Stimulated activated CD4-positive, alpha-beta T cell treated with anti-CD3 and anti-CD28 coated beads, TNF-alpha, amount 100 ng/mL, for 4 hours (primary cell): Measurements from ENCODE around the gene TPBGL.

Source experiments
- DNase-seq, 3 experiments: peaks; one replicate each; pipeline ENCODE4 v3.0.0-alpha.2; 2020; ENCODE audit warnings: low read depth in 3 of 3

The TPBGL gene, protein sequence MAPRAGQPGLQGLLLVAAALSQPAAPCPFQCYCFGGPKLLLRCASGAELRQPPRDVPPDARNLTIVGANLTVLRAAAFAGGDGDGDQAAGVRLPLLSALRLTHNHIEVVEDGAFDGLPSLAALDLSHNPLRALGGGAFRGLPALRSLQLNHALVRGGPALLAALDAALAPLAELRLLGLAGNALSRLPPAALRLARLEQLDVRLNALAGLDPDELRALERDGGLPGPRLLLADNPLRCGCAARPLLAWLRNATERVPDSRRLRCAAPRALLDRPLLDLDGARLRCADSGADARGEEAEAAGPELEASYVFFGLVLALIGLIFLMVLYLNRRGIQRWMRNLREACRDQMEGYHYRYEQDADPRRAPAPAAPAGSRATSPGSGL

DNA sequence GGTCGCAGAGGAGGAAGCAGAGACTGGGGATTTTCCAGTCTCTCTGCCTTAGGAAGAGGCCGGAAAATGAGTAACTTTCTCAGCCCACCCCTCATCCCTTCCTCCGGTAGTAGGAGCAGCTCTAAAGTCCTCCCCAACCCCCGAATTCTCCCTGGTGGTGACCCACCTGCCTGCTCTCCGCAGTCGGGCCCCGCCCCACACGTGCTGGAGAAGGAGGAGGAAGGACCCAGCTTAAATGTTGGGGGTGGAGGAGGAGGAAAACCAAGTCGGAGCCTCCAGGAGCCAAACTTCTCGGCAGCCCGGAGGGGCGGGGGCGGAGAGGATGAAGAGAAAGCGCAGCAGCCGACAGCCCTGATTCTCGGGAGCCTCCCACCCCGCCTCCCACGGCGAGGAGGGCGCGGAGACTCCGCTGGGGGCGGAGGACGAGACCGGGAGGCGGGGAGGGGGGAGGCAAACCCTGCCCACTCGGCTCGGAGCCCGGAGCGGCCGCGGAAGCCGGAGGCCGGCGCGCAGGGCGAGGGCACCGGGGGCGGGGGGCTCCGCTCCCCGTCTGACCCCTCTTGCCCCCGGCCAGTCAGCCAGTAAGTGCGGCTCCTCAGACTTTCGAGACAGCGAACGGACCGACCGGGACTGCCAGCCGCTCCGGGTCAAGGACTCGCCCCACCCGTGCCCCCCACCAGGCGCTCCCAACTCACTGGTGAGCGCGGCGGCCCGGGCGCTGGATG is at the start of gene TPBGL:
Gene TPBGL, plus strand, starts transcription at position 464 of the 725 bp plus-strand sequence. CDS start 276 bp downstream, outside the sequence.
- DNase-seq = peak in 2 of 3 experiments; percentile 23 to 42

DNA sequence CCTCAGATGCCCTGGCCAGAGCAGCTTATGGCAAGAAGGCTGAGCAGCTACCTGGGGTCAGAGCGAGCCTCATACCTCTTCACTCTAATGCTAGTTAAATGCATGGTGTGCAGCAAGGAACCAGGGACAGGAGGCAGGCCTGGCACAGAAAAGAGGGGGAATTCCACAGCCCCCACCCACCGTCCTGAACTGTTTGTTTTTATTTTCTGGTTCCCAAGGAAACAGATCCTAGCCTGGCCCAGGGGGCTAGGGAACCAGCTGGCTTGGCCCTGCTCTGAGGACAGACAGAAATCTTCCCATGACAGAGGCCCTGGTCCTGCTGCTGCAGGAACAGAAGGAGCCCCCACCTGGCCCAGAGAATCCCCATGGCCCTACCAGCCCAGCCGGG is 49.2 kb upstream of the TPBGL start:
- no peak for DNase-seq

DNA sequence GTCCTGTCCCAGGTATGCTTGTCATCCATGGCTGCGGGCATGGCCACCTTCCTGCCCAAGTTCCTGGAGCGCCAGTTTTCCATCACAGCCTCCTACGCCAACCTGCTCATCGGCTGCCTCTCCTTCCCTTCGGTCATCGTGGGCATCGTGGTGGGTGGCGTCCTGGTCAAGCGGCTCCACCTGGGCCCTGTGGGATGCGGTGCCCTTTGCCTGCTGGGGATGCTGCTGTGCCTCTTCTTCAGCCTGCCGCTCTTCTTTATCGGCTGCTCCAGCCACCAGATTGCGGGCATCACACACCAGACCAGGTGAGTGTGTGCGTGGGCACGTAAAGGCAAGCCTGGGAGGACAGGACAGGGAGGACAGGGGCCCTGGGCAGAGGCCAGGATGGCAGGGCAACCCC is 47.3 kb upstream of the TPBGL start:
- no peak for DNase-seq

DNA sequence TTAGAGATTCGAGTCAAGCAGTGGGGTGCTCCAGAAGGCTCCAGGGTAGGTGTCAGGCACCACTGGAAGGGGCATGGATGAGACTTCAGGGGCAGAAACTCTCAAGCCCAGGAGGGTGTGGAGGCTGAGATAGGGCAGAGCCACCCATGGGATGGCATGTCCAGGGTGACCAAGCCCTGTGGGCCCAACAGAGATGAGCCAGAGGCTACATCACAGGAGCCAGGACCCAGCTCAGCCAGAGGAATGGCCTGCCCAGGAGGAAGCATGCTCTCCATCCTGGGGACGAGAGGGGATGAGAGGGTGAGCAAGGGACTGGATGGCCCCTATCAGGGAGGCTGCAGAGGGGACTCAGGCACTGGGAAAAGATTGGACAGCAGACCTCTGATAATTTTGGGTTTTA is 46.9 kb upstream of the TPBGL start:
- DNase-seq = no peak

DNA sequence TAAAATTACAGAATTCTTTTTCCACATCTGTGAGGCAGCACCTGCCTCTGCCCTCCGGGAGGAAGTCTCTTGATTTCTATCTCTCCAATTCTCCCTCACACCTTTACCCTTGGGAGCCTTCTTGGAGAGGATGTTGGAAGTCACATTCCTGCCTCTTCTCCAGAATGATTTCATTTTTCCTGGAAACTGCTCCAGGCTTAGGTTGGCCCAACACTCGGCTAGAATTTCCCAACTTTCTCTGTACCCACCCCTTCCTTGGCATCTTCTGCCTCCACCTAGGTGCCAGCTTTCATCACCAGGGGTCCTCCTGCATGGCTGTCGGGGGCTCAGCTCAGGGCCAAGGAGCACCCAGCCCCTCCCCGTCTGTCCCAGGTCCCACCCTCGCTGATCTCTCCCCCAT is 46.4 kb upstream of the TPBGL start:
- no peak for DNase-seq

DNA sequence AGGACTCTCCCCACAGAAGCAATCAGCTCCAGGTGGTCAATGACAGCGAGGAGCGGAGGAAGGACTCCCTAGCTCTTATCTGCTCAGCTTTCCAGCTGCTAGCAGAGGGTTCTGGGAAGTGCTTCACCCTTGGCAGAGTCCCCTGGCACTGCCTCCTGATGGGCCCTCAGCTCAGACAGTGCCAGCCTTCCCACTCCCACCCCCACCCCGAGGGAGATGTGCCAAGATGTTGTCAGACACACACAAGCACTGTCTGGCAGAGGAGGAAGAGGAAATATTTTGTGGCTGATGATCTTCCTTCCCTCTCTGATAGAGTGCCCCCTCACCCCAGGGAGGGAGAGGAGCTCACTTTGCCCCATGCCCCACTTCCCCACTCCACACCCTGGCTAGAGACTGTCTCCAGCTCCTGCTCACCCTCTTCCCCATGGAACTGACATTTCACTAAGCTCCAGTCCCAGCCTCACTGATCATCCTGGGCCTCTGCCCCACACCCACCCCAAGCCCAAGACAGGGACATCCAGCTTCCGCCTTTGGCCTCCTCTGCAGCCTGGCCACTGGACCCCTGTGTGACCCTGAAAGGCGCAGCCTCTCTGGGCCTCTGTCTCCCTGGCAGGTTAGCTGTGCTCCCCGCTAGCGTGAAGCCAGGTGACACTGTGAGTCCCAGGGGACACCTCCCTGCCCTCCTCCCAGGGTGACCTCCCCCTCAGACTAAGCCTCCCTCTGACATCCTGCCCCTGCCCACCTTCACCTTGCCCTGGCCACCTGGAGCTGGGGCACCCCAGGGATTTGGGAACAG is 45.2 kb upstream of the TPBGL start:
- no peak for DNase-seq

DNA sequence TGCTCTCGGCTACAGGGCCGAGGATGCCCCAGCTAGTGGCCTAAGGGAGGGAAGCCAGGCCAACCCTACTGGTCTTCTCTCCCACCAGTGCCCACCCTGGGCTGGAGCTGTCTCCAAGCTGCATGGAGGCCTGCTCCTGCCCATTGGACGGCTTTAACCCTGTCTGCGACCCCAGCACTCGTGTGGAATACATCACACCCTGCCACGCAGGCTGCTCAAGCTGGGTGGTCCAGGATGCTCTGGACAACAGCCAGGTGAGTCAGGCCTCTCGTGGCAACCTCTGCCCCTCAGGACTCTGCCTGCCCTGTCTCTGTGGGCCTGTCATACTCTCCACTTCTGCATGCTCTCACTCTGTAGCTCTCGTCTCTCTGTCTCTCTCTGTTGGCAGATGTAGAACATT is 44.1 kb upstream of the TPBGL start:
- DNase-seq = no peak

DNA sequence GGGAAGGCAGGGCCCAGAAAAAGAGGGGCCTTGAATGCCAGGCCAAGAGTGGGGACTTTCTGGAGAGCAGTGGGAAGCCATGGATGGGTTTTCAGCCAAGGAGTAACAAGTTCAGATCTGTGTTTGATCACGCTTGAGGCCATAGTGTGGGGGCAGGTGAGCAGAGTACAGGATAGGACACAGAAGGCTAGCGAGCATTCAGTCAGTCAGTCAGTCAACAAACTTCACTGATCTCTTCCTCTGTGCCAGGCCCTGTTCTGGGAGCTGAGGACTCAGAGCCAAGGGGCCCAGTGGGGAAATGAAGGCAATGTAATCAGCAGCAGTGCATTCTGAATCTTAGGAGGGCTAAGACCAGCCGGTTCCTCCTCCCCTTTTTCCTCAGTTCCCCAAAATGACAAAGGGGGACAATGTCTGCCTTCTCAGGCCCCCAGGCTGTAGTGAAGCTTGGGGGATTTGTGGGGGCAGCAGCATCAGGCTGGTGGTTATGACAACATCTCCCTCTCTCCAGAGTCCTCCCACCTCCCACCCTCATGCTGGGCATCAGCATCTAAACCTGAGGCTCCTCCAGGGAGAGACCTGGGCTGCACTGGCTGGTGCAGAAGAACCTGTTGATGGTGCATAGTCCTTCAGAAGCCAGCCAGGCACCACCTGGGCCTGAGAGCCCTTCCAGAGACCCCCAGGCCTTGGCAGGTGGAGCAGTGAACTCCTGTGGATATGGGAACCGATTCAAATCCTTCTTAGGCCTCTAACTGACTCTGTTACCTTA is 42.9 kb upstream of the TPBGL start:
- DNase-seq = no peak

DNA sequence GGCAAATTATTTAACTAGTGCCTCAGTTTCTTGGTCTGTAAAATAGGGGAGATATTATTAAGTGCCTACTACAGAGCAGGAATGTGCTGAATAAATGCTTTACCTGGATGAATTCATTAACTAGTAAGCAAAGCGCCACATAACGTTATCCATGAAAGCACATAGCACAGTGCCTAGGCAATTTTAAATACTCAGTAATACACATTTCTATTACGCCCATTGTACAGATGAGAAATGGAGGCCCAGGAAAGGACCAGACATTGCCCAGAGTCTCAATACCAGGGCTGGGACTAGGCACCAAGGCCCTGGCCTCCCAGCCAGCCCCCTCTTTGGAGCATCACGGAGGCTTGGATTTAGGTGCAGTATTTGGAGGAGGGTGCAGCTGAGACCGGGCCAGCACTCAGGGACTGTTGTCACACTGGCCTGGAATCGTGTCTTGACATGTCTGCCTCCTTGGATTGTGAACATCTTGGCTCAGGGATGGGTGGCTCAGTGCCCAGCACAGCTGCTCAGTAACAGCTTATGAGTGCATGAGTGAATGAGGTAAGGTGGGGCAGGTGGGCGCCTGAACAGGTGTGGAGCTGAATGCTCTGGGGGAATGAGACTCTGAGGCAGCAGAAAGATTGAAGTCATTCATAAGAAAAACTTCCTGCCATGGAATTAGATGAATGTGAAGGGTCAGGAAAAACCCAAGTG is 42.1 kb upstream of the TPBGL start:
- no peak for DNase-seq

DNA sequence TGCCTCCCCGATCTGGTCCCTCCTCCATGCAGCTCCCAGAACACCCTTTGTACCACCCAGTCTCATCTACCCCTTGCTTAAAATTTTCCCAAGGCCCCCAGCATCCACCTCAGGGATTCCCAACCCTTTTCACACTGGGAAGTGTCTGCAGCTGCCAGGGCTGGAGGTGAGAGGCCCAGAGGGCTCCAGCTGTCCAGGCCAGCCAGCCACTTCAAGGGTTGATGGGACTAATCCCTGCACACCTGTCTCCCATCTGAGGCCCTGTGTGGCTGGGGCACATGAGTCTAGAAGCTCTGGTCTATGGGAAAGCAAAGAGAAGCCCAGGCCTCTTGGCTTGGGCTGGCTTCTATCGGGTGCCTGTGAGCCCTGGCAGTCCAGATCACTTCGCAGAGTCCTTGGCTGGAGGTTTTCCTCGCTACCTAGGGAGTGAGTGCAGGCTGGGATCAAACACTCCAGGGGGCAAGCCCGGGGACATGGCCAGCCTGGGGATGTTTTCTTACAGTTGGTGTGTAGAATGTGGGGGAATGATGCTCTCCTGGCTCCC is 41.1 kb upstream of the TPBGL start:
- DNase-seq = no peak

DNA sequence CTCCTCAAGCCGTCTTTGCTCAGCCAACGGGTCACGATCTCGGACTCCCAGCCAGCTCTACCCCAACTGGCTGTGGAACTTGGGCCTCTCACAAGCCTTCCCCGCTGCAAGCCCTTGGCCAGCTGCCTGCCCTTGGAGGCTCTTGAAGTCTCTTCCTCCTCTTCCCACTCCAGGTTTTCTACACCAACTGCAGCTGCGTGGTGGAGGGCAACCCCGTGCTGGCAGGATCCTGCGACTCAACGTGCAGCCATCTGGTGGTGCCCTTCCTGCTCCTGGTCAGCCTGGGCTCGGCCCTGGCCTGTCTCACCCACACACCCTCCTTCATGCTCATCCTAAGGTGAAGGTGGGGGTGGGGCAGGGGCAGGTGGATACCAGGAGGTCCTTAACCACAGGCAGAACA is 40.5 kb upstream of the TPBGL start:
- no peak for DNase-seq

DNA sequence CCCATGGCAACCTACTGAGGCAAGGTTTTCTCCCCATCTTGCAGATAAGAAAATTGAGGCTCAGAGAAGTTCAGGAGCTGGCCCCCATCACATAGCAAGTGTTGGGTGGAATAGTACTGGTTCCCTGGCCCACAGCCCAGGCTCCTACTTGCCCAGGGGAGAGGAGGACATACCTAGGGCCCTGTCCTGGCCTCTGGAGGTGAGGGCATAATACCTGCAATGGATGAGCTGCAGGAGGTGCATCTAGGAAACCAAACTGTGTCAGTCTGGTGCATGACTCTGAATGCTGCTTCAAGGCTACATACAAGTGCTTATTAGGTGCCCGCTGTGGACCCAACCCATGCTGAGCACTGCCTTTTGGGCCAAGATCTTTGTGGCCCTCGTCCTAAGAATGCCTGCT is 40.0 kb upstream of the TPBGL start:
- no peak for DNase-seq

DNA sequence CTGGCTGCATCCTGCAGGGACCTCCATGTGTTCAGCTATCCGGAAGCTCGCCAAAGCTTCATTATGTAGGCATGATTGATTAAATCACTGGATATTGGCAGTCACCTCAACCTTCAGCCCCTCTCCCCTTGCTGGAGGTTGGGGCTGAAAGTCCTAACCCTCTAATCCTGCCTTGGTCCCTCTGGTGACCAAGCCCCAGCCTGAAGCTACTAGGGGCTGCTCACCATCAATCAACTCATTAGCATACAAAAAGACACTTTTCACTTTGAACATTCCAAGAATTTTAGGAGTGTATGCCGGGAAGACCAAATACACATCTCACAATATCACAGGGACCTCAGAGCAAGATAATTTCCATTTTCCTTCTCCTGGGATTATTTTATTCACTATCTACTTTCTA is 38.8 kb upstream of the TPBGL start:
- no peak for DNase-seq

DNA sequence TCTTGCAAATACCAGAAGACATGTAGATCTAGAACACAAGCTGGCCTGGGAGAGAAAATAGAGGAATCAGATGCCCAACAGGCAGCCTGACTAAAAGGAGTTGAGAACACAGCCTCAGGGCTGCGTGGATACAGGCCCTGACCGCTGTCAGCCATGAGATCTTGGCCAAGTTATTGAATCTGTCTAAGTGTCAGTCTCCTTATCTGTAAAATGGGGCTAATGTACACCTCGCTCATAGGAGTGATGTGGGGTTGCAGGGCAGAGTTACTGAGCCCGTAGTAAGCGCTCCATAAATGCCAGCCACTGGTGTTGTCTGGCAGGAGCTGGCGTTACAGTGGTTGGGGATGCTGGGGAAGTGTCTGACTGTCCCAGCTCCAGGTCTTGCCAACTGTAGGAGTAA is 38.4 kb upstream of the TPBGL start:
- DNase-seq = no peak

DNA sequence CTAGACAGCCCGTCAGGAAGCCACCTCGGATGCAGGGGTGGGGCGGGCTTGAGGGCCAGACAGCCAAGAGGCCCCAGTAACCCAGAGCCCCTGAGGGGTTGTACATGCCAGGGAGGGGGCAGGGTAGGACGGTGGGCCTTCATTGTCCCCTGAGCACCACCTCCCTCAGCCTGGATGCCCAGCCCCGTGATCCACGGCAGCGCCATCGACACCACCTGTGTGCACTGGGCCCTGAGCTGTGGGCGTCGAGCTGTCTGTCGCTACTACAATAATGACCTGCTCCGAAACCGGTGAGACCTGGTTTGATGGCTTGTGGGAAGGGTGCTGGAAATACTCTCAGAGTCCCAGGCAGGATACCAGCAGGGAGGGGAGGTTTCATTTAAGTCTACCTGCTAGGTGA is 37.4 kb upstream of the TPBGL start:
- no peak for DNase-seq

DNA sequence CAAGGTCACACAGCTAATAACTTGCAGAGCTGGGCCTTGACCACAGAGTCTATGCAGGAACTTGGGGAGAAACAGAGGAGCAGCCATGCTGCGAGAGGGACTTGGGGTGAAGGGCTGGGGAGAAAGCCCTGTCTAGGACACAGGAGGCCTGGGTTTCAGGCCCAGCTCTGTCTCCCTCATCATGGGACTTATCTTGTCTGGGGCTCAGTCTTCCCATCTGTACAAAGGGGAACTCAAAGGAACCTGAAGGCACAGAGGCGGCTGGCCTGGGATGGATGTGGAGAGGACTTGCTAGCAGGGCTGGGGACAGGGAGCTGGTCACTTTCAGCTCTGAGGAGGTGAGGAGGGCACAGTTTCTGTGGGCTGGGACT is 36.9 kb upstream of the TPBGL start:
- no peak for DNase-seq

DNA sequence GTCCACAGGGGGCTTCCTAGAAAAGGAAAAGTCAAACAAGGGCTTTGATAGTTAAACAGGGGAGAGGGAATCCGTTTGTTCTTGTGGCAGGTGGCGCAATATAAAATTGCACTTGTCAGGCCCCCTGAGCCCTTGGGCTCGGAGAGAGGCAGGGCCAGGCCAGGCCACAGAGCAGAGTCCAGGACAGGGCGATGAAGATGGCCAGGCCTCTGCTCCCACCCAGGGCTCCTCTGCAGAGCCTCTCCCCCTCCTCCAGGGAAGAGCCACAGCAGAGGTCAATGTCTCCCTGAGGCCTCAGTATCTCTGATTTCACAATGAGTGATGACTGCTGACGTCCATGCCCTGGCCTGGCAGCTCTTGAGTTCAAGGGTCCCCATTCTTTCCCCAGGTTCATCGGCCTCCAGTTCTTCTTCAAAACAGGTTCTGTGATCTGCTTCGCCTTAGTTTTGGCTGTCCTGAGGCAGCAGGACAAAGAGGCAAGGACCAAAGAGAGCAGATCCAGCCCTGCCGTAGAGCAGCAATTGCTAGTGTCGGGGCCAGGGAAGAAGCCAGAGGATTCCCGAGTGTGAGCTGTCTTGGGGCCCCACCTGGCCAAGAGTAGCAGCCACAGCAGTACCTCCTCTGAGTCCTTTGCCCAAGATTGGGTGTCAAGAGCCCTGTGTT is 36.4 kb upstream of the TPBGL start:
- DNase-seq = no peak

DNA sequence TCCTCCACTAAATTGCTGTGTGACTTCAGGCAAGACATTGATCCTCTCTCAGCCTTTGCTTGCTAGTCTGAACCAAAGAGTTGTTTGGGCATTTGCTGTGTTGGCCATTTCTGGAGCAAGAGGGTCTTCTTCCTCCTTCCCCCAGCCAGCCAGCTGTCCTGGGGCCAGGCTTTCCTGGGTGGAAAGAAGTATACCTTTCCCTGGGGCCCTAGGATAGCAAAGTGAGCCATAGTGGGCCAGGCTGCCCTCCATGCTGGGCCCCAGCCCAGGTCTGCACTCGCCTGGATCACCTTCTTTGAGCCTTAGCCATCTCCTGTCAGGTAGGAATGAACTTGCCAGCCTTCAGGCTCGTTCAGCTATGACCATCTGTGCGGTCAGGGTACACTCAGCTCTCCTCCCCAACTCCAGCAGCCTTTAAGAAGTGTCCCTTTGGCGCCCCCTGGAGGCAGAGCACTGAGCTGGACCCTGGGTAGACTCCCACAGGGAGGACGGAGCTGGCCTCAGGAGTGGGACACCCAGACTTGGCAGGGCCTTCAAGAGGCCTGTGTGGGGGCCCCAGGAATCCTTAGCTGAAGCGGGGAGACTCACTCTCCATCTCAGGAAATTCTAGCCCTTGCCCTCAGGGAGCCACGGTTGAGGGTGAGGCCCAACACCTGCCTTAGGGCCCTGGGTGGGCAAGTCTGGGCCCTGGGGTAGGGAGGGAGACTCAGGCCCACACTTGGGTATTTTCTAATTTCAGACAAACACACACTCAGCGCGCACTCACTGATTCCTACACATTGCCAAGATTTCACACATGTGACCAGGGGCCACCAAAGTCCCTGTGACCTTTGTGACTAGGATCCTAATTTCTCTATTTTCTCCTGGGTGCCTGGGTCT is 35.6 kb upstream of the TPBGL start:
- peak; percentile 61 to 72 (median 72) for DNase-seq

DNA sequence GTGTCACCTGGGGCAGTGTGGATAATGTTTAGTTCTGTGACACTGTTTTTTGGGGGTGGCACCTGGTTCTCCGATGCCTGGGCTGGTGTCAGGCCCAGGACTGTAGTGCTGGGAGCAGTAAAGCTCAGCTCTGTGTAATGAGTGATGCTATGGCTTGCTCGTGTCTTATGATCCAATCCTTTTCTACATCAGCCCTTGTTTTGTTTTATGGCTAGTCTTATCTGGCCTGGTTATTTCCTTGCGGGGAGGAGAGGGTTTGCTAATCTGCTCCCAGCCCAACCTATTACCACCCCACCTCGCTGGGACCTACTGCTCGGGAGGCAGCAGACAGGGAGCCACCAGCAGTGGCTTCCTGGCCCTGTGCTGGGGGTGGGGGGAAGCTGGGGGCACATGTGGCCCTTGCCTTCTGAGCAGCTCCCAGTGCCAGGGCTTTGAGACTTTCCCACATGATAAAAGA is 35.0 kb upstream of the TPBGL start:
- no peak for DNase-seq
